Hepatocyte (in vitro differentiated cells): ENCODE results near the gene UNC119. TPM values are rescaled to one million over a fixed set of nuclear protein-coding genes. Genes with fewer than 3 reads are reported as not detected.
"Not testable (repeated sequence)": the region's sequence is repeated elsewhere in the genome, so short reads cannot be mapped to it uniquely, and the experiment has no call there.

Experiments
- DNase-seq: peaks from one replicate; pipeline ENCODE4 v3.0.0-alpha.2; 2016; ENCODE audit warnings: low spot score
- H2AFZ ChIP-seq: fragments of 200-600 bp; sonication (generic); 2 replicates; pipeline ENCODE4 v1.6.0; 2016; ENCODE audit warnings: antibody characterized with exemption, mild to moderate bottlenecking
- H3K27ac ChIP-seq: fragments of 200-600 bp; sonication (generic); 2 replicates; pipeline ENCODE4 v1.5.1; 2016; ENCODE audit warnings: mild to moderate bottlenecking
- H3K27me3 ChIP-seq: fragments of 200-600 bp; sonication (generic); 2 replicates; pipeline ENCODE4 v1.6.1; 2016
- H3K36me3 ChIP-seq: fragments of 200-600 bp; sonication (generic); replicated peaks from 2 replicates; pipeline ENCODE4 v1.5.1; 2016; ENCODE audit warnings: low read depth; ENCODE audit not compliant: insufficient read depth
- H3K4me1 ChIP-seq: fragments of 200-600 bp; sonication (generic); 2 replicates; pipeline ENCODE4 v1.5.1; 2016; ENCODE audit warnings: mild to moderate bottlenecking, moderate library complexity; ENCODE audit not compliant: insufficient read depth
- H3K4me2 ChIP-seq: fragments of 200-600 bp; sonication (generic); 2 replicates; pipeline ENCODE4 v1.6.0; 2016
- H3K4me3 ChIP-seq: fragments of 200-600 bp; sonication (generic); 2 replicates; pipeline ENCODE4 v1.5.1; 2016; ENCODE audit warnings: mild to moderate bottlenecking
- H3K79me2 ChIP-seq: fragments of 200-600 bp; sonication (generic); 2 replicates; pipeline ENCODE4 v1.6.0; 2017; ENCODE audit warnings: mild to moderate bottlenecking
- H3K9me2 ChIP-seq: fragments of 200-600 bp; sonication (generic); replicated peaks from 2 replicates; pipeline ENCODE4 v1.6.0; 2017; ENCODE audit warnings: mild to moderate bottlenecking; ENCODE audit not compliant: insufficient read depth
- H3K9me3 ChIP-seq: fragments of 200-600 bp; sonication (generic); 2 replicates; pipeline ENCODE4 v1.5.1; 2016; ENCODE audit warnings: low read depth, mild to moderate bottlenecking
- H4K20me1 ChIP-seq: fragments of 200-600 bp; sonication (generic); 2 replicates; pipeline ENCODE4 v1.6.0; 2016; ENCODE audit warnings: mild to moderate bottlenecking; ENCODE audit not compliant: insufficient read depth, poor library complexity, severe bottlenecking
- EZH2 ChIP-seq: fragments of 200-600 bp; sonication (generic); IDR thresholded peaks from 2 replicates; pipeline ENCODE4 v1.6.1; 2016; ENCODE audit warnings: antibody characterized with exemption, mild to moderate bottlenecking, borderline replicate concordance
- EZH2phosphoT487 ChIP-seq: fragments of 200-600 bp; sonication (generic); IDR thresholded peaks from one replicate; pipeline ENCODE4 v1.6.1; 2018; ENCODE audit warnings: antibody characterized with exemption, mild to moderate bottlenecking, low read depth, moderate library complexity; ENCODE audit not compliant: unreplicated experiment, severe bottlenecking
- WGBS: methylation state at CpG from one replicate; pipeline ENCODE4 v1.1.6; 2016; ENCODE audit warnings: low lambda C conversion rate; ENCODE audit errors: missing lambda C conversion rate; 5-methylcytosine and 5-hydroxymethylcytosine counted together
- polyA plus RNA-seq: library from polyadenylated mRNA; unstranded; fragments of >200 nt; fragmentation: Nextera tagmentation; extraction: Ambion mirVana; gene quantifications from 2 replicates; pipeline ENCODE4 v1.2.1, GENCODE V29; 2016
- total RNA-seq: library from RNA; depleted of rRNA; stranded (reverse); fragments of >200 nt; gene quantifications from 2 replicates; pipeline ENCODE4 v1.2.3, GENCODE V29; 2014
- TF ChIP-seq, protein P1 (sequence below): fragments of 200-600 bp; sonication (generic); IDR thresholded peaks from 2 replicates; pipeline ENCODE4 v1.5.1; 2016; ENCODE audit warnings: antibody characterized with exemption, mild to moderate bottlenecking; ENCODE audit not compliant: poor library complexity

Gene UNC119
- total and polyA plus RNA-seq, 2 experiments from 2014 or later = 68.1 to 87.6 TPM

DNA sequence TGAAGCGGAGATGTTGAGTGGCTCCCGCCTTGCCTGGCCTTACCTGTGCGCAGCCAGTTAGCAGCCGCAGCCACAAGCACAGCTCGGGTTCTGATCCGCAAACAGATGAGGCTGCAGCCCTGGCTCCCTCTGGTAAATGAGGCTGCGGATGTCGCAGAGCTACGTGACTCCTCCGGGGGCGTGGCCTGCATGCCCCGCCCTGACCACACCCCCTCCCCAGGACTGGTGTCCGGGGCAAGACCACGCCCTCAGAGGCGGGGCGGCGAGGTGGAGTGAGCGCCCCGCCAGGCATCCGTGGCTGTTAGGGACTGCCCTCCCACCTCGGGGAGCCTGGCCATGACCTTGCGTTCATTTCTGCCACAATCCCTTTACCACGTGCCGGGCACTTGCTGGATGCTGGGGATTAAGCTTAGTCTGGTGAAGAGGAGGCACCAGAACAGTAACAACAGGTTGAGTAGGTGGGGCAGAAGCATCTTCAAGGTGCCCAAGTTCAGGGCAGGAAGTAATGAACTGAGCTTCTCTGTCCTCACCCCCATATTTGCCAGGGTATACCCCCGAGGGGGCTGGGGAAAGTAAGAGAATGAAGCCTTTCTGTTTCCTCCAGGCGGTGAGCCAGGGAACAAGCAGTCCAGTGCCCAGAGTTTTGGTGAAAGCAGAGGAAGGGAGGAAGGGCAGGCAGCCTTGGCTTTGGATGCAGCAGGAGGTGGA, 24.5 kb upstream of the UNC119 start, which contains the start of gene ALDOC:
Gene ALDOC, minus strand, starts transcription at position 138 of the 708 bp plus-strand sequence. CDS start 1,363 bp downstream, outside the sequence.
- H3K4me3 ChIP-seq = no peak within 1 kb of the TSS
- H2AFZ ChIP-seq = no peak within 1 kb of the TSS
- H3K27ac ChIP-seq = no peak within 1 kb of the TSS
- WGBS = 13% methylated on average over 26 of the region's 26 CpGs
- H3K27me3 ChIP-seq = no peaks in the 10 kb centered on the region
- TF ChIP-seq EZH2 = no peak
- TF ChIP-seq, protein P1, sequence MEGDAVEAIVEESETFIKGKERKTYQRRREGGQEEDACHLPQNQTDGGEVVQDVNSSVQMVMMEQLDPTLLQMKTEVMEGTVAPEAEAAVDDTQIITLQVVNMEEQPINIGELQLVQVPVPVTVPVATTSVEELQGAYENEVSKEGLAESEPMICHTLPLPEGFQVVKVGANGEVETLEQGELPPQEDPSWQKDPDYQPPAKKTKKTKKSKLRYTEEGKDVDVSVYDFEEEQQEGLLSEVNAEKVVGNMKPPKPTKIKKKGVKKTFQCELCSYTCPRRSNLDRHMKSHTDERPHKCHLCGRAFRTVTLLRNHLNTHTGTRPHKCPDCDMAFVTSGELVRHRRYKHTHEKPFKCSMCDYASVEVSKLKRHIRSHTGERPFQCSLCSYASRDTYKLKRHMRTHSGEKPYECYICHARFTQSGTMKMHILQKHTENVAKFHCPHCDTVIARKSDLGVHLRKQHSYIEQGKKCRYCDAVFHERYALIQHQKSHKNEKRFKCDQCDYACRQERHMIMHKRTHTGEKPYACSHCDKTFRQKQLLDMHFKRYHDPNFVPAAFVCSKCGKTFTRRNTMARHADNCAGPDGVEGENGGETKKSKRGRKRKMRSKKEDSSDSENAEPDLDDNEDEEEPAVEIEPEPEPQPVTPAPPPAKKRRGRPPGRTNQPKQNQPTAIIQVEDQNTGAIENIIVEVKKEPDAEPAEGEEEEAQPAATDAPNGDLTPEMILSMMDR = no peak
- TF ChIP-seq EZH2phosphoT487 = no peak
- H3K9me3 ChIP-seq = no peaks in the 10 kb centered on the region
- no peaks in the 10 kb centered on the region for H3K79me2 ChIP-seq
- H3K36me3 ChIP-seq = no peaks in the 10 kb centered on the region
- peak within 1 kb of the TSS; percentile 63 for H3K4me2 ChIP-seq
- DNase-seq = peak; percentile 97
- H4K20me1 ChIP-seq = no peaks in the 10 kb centered on the region
- H3K4me1 ChIP-seq = peaks cover 10% of the 10 kb centered on the region
- H3K9me2 ChIP-seq = no peaks in the 10 kb centered on the region

DNA sequence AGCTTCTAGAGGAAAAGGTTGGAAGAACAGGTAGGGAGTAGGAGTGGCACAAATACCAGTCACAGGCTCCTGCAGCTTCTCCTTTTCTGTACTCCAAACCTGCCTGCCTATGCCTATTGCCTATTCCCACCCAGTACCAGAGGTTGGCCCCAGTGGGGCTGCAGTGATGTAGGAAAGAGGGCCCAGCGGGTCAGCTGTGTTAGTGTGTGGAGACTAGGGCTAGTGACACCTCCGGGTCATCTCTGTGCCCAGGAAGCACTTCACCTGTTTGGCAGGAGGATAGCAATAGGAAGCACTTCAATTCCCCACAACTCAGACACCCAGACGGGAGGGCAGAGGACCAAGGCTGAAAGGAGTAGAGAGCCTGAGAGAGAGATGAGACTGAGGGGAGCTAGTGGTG, 23.6 kb upstream of the UNC119 start:
- H3K4me2 ChIP-seq, H3K27me3 ChIP-seq, H3K79me2 ChIP-seq, H3K4me3 ChIP-seq, H3K27ac ChIP-seq, H2AFZ ChIP-seq, H3K9me2 ChIP-seq, H4K20me1 ChIP-seq, H3K36me3 ChIP-seq, DNase-seq, H3K9me3 ChIP-seq: not testable (repeated sequence)
- peaks cover 12% of the 10 kb centered on the region for H3K4me1 ChIP-seq
- 87% methylated on average over 3 of the region's 3 CpGs for WGBS

DNA sequence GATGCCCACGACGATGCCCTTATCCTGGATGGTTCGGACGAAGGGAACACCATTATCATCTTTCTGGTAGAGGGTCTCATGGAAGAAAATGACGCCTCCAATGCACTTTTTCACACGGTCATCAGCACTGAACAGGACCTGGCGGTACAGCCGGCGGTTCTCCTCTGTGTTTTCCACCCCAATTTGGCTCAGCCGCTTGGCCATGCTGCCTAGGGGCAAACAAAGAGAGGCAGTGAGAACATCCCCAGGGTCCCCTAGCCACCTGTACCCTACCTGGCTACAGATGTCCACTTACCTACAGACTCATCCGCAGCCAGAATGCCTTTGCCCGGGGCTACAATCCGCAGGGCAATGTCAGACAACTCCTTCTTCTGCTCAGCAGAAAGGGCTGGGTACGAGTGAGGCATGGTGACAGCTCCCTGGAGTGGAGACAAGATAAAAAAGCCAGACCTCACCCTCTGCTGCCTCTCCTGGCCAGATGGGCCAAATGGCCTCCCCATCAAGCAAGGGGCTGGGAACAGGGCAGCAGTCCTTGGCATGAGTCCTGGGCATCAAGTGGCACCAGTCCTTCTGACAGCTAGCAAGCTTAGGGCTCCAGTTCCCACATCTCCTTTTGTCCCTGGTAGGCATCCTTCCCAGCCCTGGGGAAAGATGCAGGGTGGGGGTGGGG, 22.8 kb upstream of the UNC119 start:
- Histone ChIP-seq H2AFZ (no peak overlapping the region), H3K27ac (no peak overlapping the region), H3K27me3 (no peaks in the 10 kb centered on the region), H3K4me1 (peaks cover 12% of the 10 kb centered on the region), H3K9me2 (no peaks in the 10 kb centered on the region), H3K4me3 (no peak overlapping the region), H4K20me1 (no peaks in the 10 kb centered on the region), H3K79me2 (peaks cover 6% of the 10 kb centered on the region), H3K36me3 (no peaks in the 10 kb centered on the region), H3K9me3 (no peaks in the 10 kb centered on the region), H3K4me2 (no peak overlapping the region)
- WGBS = 89% methylated on average over 14 of the region's 14 CpGs
- no peak for DNase-seq
- TF ChIP-seq EZH2 = no peak
- TF ChIP-seq, protein P1 = no peak
- TF ChIP-seq EZH2phosphoT487 = no peak

DNA sequence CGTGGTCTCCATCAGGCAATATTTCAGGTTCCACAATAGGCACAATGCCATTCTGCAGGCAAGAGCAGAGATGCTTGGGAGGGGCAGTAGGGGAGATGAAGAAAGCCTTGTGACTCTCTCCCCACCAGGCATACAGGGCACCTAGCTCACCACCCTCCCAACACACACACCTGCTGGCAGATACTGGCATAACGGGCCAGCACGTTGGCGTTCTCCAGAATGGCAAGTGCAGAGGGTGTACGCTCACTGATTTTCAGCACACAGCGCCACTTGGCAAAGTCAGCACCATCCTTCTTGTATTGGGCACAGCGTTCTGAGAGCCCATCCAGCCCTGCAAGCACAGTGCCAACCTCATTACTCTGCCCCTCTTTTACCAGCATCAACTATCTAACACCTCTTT, 22.1 kb upstream of the UNC119 start:
- Histone ChIP-seq H3K79me2 (peaks cover 14% of the 10 kb centered on the region), H3K36me3 (no peaks in the 10 kb centered on the region), H2AFZ (no peak overlapping the region), H3K9me3 (no peaks in the 10 kb centered on the region), H3K4me3 (no peak overlapping the region), H3K4me1 (peaks cover 12% of the 10 kb centered on the region), H3K4me2 (no peak overlapping the region), H3K9me2 (no peaks in the 10 kb centered on the region), H3K27ac (no peak overlapping the region), H3K27me3 (no peaks in the 10 kb centered on the region), H4K20me1 (no peaks in the 10 kb centered on the region)
- TF ChIP-seq EZH2phosphoT487 (no peak), EZH2 (no peak)
- TF ChIP-seq, protein P1 = no peak
- WGBS = 93% methylated on average over 7 of the region's 7 CpGs
- no peak for DNase-seq
